PFSK-1 (cell line): Measurements from ENCODE around the gene SEC61A1.

ENCODE experiments used
- FOXP2 ChIP-seq: optimal IDR thresholded peaks from 2 replicates; pipeline ENCODE3; 2011; ENCODE audit warnings: borderline replicate concordance, control low read depth, inconsistent platforms; ENCODE audit not compliant: insufficient read depth; ENCODE audit errors: extremely low read length, extremely low read depth
- POLR2AphosphoS5 ChIP-seq: IDR thresholded peaks from 2 replicates; pipeline ENCODE4 v1.6.1; 2012; ENCODE audit warnings: low read depth, mild to moderate bottlenecking, control low read depth, low read length, moderate library complexity
- REST ChIP-seq, 2 experiments: IDR thresholded peaks; 2 replicates each; pipeline versions ENCODE4 v1.6.1 to v1.8.0; 2011 to 2012; ENCODE audit warnings: low read depth in 2 of 2, low read length in 2 of 2, control low read depth in 1 of 2, inconsistent platforms in 1 of 2, mild to moderate bottlenecking in 1 of 2, moderate library complexity in 1 of 2; ENCODE audit not compliant: insufficient read depth in 1 of 2
- SIN3A ChIP-seq: IDR thresholded peaks from 2 replicates; pipeline ENCODE4 v1.6.1; 2012; ENCODE audit warnings: mild to moderate bottlenecking, low read length, moderate library complexity, borderline replicate concordance; ENCODE audit not compliant: insufficient read depth
- TAF1 ChIP-seq: IDR thresholded peaks from 2 replicates; pipeline ENCODE4 v1.6.1; 2012; ENCODE audit warnings: low read length, control low read depth, borderline replicate concordance; ENCODE audit not compliant: insufficient read depth

DNA sequence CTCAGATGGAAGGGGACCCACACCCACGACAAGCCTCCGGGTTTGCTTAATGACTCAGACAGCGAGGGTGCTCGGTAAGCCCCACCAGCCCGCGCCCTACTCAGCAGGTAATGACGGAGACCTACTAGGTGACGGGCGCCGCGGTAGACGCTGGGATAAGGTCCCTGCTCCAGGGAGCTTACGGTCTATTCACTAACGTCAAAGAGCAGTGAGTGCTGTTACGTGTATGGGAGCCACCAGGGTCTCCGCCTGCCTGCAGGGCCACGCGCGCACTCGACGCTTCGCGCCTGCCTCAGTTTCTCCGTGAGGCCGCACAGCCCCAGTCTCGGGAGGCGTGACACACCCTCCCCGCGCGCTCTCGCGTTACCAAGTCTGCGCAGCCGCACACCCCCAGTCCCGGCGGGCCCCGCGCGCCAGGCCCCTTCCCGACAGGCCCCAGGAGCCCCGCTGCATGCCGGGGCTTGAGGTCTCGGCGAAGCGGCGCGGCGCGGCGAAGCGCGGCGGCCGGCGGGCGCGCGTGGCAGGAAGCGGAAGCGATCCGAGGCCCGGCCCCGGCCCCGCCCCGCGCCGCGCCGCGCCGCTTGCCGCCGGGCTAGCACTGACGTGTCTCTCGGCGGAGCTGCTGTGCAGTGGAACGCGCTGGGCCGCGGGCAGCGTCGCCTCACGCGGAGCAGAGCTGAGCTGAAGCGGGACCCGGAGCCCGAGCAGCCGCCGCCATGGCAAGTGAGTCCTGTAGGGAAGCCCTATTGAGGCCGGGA lies at the start of gene SEC61A1:
- no peak for TF ChIP-seq REST (IDR thresholded peaks at IDR 0.05; ENCODE audit: insufficient read depth in 1 of 2, low read depth in 2 of 2, low read length in 2 of 2)
- TF ChIP-seq SIN3A: 0 out of 2 replicates have a peak, but pooled peaks have one; percentile 5
- peak; percentile 47; the same call in 1 of the 2 replicates for TF ChIP-seq POLR2AphosphoS5
- TF ChIP-seq TAF1: 0 out of 2 replicates have a peak, but pooled peaks have one; percentile 53
- TF ChIP-seq FOXP2: peak; percentile 81
